Brain microvascular endothelial cell (primary cell): ENCODE data around the gene PIGL.

ENCODE experiments used
- DNase-seq: peaks from one replicate; pipeline ENCODE4 v3.0.0-alpha.2; 2020
- H3K27ac ChIP-seq: fragments of 250-450 bp; sonication (Bioruptor Pico); 2 replicates; pipeline ENCODE4 v1.5.1; 2020; ENCODE audit warnings: mild to moderate bottlenecking, moderate library complexity
- H3K27me3 ChIP-seq: fragments of 250-450 bp; sonication (Bioruptor Pico); replicated peaks from 2 replicates; pipeline ENCODE4 v1.5.1; 2020; ENCODE audit warnings: mild to moderate bottlenecking
- H3K36me3 ChIP-seq: fragments of 250-450 bp; sonication (Bioruptor Pico); replicated peaks from 2 replicates; pipeline ENCODE4 v1.5.1; 2020; ENCODE audit warnings: mild to moderate bottlenecking
- H3K4me3 ChIP-seq: 2 replicates; pipeline ENCODE4 v1.5.1; 2011; ENCODE audit warnings: low read depth, mild to moderate bottlenecking, control low read depth, low read length, moderate library complexity
- CTCF ChIP-seq: IDR thresholded peaks from 2 replicates; pipeline ENCODE4 v1.5.1; 2011; ENCODE audit warnings: low read depth, mild to moderate bottlenecking, moderate library complexity, low read length, control low read depth, inconsistent platforms; ENCODE audit errors: missing control alignments
- in situ Hi-C: cut with HindIII; loops from 2 replicates; pipeline ENCODE4 v1.10.0; 2017; ENCODE audit warnings: low sequenced_read_pairs, low pct_ligation_motif_present

The PIGL gene

DNA sequence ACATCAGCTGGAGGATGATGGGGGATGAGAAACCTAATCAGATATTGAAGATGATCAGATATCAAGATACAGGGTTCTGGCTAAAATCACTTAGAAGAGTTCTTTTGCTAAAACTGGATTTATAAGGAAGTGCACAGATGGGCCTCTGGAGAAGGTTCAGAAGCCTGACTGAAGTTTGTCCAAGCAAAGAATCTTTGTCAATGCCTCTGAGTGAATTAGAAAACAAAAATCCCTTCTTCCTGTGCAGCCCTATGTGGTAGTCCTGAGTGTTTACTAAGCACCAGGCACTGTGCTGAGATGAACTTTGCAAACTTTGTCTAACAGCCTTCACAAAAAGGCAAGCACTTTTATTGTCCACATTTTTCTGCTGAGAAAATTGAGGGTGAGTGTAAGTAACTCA is 147.6 kb downstream of the PIGL start:
- TF ChIP-seq CTCF: no peak
- no peak for DNase-seq
- Histone ChIP-seq H3K36me3 (no peaks in the 10 kb centered on the region), H3K27ac (no peak overlapping the region), H3K4me3 (no peak overlapping the region), H3K27me3 (no peaks in the 10 kb centered on the region)
- in situ Hi-C loops: no loop called here

DNA sequence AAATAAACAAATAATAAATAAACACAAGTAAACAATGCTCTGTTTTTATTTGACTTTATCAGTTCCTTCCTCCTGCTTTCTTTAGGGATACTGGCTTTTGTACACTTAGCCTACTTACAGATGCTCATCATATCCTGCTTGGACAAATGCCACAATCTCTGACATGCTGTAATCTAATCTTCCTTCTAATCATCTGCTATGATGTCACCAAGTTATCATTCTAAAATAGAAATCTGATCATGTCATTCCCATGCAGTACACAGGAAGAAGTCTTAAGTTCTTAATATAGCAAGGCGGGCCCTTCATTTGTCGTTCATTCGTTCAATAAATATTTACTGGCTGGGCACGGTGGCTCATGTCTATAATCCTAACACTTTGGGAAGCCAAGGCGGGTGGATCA is 154.7 kb downstream of the PIGL start:
- peak; percentile 93 for DNase-seq
- no peaks in the 10 kb centered on the region for H3K36me3 ChIP-seq
- in situ Hi-C loops: no loop called here

GRCh38 chr17:16374146-16374938 is 157.3 kb downstream of the PIGL start:
- TF ChIP-seq CTCF: no peak
- DNase-seq: peak; percentile 67
- H3K27ac ChIP-seq: no peak overlapping the region
- H3K4me3 ChIP-seq: no peak overlapping the region
- in situ Hi-C loops: no loop called here
- H3K36me3 ChIP-seq: no peaks in the 10 kb centered on the region
- no peaks in the 10 kb centered on the region for H3K27me3 ChIP-seq

More for the DNA sequence above, 154.7 kb downstream of the PIGL start:
- no peak for TF ChIP-seq CTCF
- peak overlapping the region; percentile 13 for H3K27ac ChIP-seq
- no peak overlapping the region for H3K4me3 ChIP-seq
- no peaks in the 10 kb centered on the region for H3K27me3 ChIP-seq
